Measurements from ENCODE around the gene FLAD1. TPM values are rescaled to one million over a fixed set of nuclear protein-coding genes. Genes with fewer than 3 reads are reported as not detected.

FLAD1 gene
- polyA plus RNA-seq, 2 of the 4 experiments (the other 2 are of a cell fraction) = 34.1 to 43.5 TPM

DNA sequence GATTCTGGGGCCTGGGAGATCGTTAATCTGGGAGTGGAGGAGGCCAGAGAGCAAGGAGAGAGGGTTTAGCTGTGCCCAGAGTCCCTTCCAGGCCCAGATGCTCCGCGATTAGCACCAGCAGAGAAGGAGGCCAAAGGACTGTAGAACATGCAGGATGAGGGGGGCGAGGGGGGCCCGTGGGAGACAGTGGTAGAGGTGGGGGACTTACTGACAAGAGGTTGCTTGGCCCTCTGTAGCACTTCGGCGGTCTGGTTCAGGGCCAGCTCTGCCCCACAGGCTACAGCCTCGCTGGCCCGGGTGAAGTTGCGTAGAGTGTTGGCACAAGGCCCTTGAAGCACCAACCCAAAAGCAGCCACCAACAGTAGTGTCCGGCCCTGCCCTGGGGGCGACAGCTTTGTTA, 49.7 kb downstream of the FLAD1 start:
- FAIRE-seq (no peak), DNase-seq (ENCODE audit: low read depth in 1 of 2, low spot score in 1 of 2) (no peak), ATAC-seq (no peak)
- TF ChIP-seq NR3C1 (IDR thresholded peaks at IDR 0.05) = no peak
- TF ChIP-seq ZSCAN20 (CRISPR knock-in tag; IDR thresholded peaks at IDR 0.05) = no peak
- TF ChIP-seq GATA3 (IDR thresholded peaks at IDR 0.05; ENCODE audit: borderline replicate concordance) = no peak
- TF ChIP-seq, protein P1, sequence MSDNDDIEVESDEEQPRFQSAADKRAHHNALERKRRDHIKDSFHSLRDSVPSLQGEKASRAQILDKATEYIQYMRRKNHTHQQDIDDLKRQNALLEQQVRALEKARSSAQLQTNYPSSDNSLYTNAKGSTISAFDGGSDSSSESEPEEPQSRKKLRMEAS (IDR thresholded peaks at IDR 0.05) = no peak
- Histone ChIP-seq H3K9me3 (no peaks in the 10 kb centered on the region), H3K4me1 (peaks cover 2% of the 10 kb centered on the region), H3K4me2 (no peak overlapping the region), H3K27ac (no peak overlapping the region), H3K4me3 (no peak overlapping the region)
- POLR2A ChIA-PET = no interaction called here
- CTCF ChIA-PET = interaction anchor here (1.8 kb wide), 1 partner anchor 52 kb away, joined by 6 read pairs; no protein-coding TSS in a partner anchor
- 76% methylated on average over 12 of the region's 12 CpGs for WGBS (ENCODE audit: missing lambda C conversion rate)

DNA sequence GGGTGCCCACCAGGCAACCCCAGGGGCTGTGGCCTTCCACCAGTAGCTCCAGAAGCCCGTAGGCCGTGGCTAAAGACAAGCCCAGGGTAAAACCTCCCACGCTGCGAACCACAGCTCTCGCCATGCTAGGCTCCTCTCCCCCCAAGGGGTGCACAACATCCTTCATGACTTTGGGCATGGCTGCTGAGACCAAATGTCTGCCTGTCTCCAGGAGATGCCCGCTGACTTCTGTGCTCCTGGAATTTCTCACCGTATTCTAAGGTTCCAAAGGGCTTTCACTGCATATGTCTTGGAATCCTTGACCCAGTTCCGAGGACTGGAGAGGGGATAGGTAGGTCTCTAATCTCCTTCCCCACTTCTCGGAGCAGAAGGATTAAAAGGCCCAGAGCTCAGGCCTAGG, 50.4 kb downstream of the FLAD1 start, which contains the start of the genes DCST1 and DCST2:
TSS of gene DCST1 (plus strand) at position 301 of the 400 bp plus-strand sequence. CDS start 213 bp downstream, outside the sequence.
TSS of gene DCST2 (minus strand) at position 258 of the 400 bp plus-strand sequence. CDS start at position 178, 80 bp downstream.
- DNase-seq (ENCODE audit: low read depth in 1 of 2, low spot score in 1 of 2) = no peak
- ChIA-PET CTCF (interaction anchor here (1.8 kb wide), 1 partner anchor 52 kb away, joined by 6 read pairs; no protein-coding TSS in a partner anchor), POLR2A (no interaction called here)
- Histone ChIP-seq H3K27ac (no peak within 1 kb of the TSS; a peak in 1 of 6 replicates), H3K9me3 (no peaks in the 10 kb centered on the region), H3K4me2 (no peak within 1 kb of the TSS), H3K4me3 (no peak within 1 kb of the TSS), H3K4me1 (peaks cover 8% of the 10 kb centered on the region)
- TF ChIP-seq, protein P2, sequence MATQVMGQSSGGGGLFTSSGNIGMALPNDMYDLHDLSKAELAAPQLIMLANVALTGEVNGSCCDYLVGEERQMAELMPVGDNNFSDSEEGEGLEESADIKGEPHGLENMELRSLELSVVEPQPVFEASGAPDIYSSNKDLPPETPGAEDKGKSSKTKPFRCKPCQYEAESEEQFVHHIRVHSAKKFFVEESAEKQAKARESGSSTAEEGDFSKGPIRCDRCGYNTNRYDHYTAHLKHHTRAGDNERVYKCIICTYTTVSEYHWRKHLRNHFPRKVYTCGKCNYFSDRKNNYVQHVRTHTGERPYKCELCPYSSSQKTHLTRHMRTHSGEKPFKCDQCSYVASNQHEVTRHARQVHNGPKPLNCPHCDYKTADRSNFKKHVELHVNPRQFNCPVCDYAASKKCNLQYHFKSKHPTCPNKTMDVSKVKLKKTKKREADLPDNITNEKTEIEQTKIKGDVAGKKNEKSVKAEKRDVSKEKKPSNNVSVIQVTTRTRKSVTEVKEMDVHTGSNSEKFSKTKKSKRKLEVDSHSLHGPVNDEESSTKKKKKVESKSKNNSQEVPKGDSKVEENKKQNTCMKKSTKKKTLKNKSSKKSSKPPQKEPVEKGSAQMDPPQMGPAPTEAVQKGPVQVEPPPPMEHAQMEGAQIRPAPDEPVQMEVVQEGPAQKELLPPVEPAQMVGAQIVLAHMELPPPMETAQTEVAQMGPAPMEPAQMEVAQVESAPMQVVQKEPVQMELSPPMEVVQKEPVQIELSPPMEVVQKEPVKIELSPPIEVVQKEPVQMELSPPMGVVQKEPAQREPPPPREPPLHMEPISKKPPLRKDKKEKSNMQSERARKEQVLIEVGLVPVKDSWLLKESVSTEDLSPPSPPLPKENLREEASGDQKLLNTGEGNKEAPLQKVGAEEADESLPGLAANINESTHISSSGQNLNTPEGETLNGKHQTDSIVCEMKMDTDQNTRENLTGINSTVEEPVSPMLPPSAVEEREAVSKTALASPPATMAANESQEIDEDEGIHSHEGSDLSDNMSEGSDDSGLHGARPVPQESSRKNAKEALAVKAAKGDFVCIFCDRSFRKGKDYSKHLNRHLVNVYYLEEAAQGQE (IDR thresholded peaks at IDR 0.05) = no peak
- TF ChIP-seq EP300 (IDR thresholded peaks at IDR 0.05) = no peak
- TF ChIP-seq SREBF2 (IDR thresholded peaks at IDR 0.05) = no peak
- no peak for TF ChIP-seq KDM1A (IDR thresholded peaks at IDR 0.05; ENCODE audit: low read depth)
- no peak for TF ChIP-seq FOXS1 (CRISPR knock-in tag; IDR thresholded peaks at IDR 0.05)
- no peak for TF ChIP-seq ZC3H11A (IDR thresholded peaks at IDR 0.05)
- TF ChIP-seq, protein P3, sequence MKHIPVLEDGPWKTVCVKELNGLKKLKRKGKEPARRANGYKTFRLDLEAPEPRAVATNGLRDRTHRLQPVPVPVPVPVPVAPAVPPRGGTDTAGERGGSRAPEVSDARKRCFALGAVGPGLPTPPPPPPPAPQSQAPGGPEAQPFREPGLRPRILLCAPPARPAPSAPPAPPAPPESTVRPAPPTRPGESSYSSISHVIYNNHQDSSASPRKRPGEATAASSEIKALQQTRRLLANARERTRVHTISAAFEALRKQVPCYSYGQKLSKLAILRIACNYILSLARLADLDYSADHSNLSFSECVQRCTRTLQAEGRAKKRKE (CRISPR knock-in tag; IDR thresholded peaks at IDR 0.05; ENCODE audit: low read depth) = no peak
- no peak for TF ChIP-seq MYC (IDR thresholded peaks at IDR 0.05; ENCODE audit: borderline replicate concordance, low read length)
- no peak for TF ChIP-seq EHF (CRISPR knock-in tag; IDR thresholded peaks at IDR 0.05)
- no peak for TF ChIP-seq ZNF302 (CRISPR knock-in tag; IDR thresholded peaks at IDR 0.05)
- TF ChIP-seq, protein P4, sequence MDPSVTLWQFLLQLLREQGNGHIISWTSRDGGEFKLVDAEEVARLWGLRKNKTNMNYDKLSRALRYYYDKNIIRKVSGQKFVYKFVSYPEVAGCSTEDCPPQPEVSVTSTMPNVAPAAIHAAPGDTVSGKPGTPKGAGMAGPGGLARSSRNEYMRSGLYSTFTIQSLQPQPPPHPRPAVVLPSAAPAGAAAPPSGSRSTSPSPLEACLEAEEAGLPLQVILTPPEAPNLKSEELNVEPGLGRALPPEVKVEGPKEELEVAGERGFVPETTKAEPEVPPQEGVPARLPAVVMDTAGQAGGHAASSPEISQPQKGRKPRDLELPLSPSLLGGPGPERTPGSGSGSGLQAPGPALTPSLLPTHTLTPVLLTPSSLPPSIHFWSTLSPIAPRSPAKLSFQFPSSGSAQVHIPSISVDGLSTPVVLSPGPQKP (IDR thresholded peaks at IDR 0.05; ENCODE audit: low read depth, low read length) = no peak
- no peak for TF ChIP-seq JUN (IDR thresholded peaks at IDR 0.05)
- ATAC-seq = no peak
- WGBS (ENCODE audit: missing lambda C conversion rate) = 90% methylated on average over 9 of the region's 9 CpGs
- no peak for FAIRE-seq
